ENCODE data around the gene TECPR2.

TECPR2 gene

GRCh38 chr14:102359341-102359740, 3.4 kb upstream of the TECPR2 start:
- no peak overlapping the region for H2AFZ ChIP-seq
- H3K27me3 ChIP-seq (ENCODE audit: control insufficient read depth, insufficient read depth, low read length), result no peaks in the 10 kb centered on the region
- H3K79me2 ChIP-seq, result peaks cover 34% of the 10 kb centered on the region
- no peak overlapping the region for H3K9ac ChIP-seq
- TF ChIP-seq CTCF (IDR thresholded peaks at IDR 0.05), result no peak
- no peak overlapping the region for H3K27ac ChIP-seq
- H3K36me3 ChIP-seq (ENCODE audit: control insufficient read depth, insufficient read depth, low read length), result no peaks in the 10 kb centered on the region
- no peaks in the 10 kb centered on the region for H3K9me3 ChIP-seq (ENCODE audit: control insufficient read depth, low read length)
- H3K4me1 ChIP-seq, result peaks cover 14% of the 10 kb centered on the region
- H3K4me2 ChIP-seq (ENCODE audit: low read length), result no peak overlapping the region
- no peak overlapping the region for H3K4me3 ChIP-seq (ENCODE audit: low read depth, low read length)

- no peak overlapping the region for H3K27ac ChIP-seq
- H3K4me3 ChIP-seq (ENCODE audit: low read depth, low read length), result no peak overlapping the region
- no peak for TF ChIP-seq CTCF (IDR thresholded peaks at IDR 0.05)
- H3K4me1 ChIP-seq, result peaks cover 14% of the 10 kb centered on the region
- H3K4me2 ChIP-seq (ENCODE audit: low read length), result no peak overlapping the region
- H3K27me3 ChIP-seq (ENCODE audit: control insufficient read depth, insufficient read depth, low read length), result no peaks in the 10 kb centered on the region
- H3K9ac ChIP-seq, result no peak overlapping the region
- H2AFZ ChIP-seq, result no peak overlapping the region
- no peaks in the 10 kb centered on the region for H3K36me3 ChIP-seq (ENCODE audit: control insufficient read depth, insufficient read depth, low read length)
- H3K9me3 ChIP-seq (ENCODE audit: control insufficient read depth, low read length), result no peaks in the 10 kb centered on the region
- peaks cover 29% of the 10 kb centered on the region for H3K79me2 ChIP-seq
Measured at GRCh38 chr14:102360388-102360787, 2.4 kb upstream of the TECPR2 start.

- H3K4me3 ChIP-seq (ENCODE audit: low read depth, low read length), result peak overlapping the region; percentile 88
- peak overlapping the region; percentile 69 for H3K4me2 ChIP-seq (ENCODE audit: low read length)
- H3K27ac ChIP-seq, result peak overlapping the region; percentile 83
- no peak for TF ChIP-seq CTCF (IDR thresholded peaks at IDR 0.05)
- H3K9me3 ChIP-seq (ENCODE audit: control insufficient read depth, low read length), result no peaks in the 10 kb centered on the region
- peaks cover 14% of the 10 kb centered on the region for H3K4me1 ChIP-seq
- peak overlapping the region; percentile 98 for H2AFZ ChIP-seq
- no peak overlapping the region for H3K9ac ChIP-seq
- no peaks in the 10 kb centered on the region for H3K27me3 ChIP-seq (ENCODE audit: control insufficient read depth, insufficient read depth, low read length)
- no peaks in the 10 kb centered on the region for H3K36me3 ChIP-seq (ENCODE audit: control insufficient read depth, insufficient read depth, low read length)
- H3K79me2 ChIP-seq, result peaks cover 24% of the 10 kb centered on the region
Measured at GRCh38 chr14:102362084-102362483, 657 bp upstream of the TECPR2 start.

- no peak for TF ChIP-seq CTCF (IDR thresholded peaks at IDR 0.05)
- H3K9me3 ChIP-seq (ENCODE audit: control insufficient read depth, low read length), result no peaks in the 10 kb centered on the region
- H2AFZ ChIP-seq, result peak overlapping the region; percentile 98
- no peaks in the 10 kb centered on the region for H3K36me3 ChIP-seq (ENCODE audit: control insufficient read depth, insufficient read depth, low read length)
- peaks cover 28% of the 10 kb centered on the region for H3K79me2 ChIP-seq
- peaks cover 14% of the 10 kb centered on the region for H3K4me1 ChIP-seq
- H3K27me3 ChIP-seq (ENCODE audit: control insufficient read depth, insufficient read depth, low read length), result no peaks in the 10 kb centered on the region
- peak overlapping the region; percentile 55 for H3K9ac ChIP-seq
- H3K4me3 ChIP-seq (ENCODE audit: low read depth, low read length), result peak overlapping the region; percentile 88
- H3K27ac ChIP-seq, result peak overlapping the region; percentile 76
- H3K4me2 ChIP-seq (ENCODE audit: low read length), result peak overlapping the region; percentile 75
Measured at GRCh38 chr14:102363182-102363943, 622 bp downstream of the TECPR2 start.

DNA sequence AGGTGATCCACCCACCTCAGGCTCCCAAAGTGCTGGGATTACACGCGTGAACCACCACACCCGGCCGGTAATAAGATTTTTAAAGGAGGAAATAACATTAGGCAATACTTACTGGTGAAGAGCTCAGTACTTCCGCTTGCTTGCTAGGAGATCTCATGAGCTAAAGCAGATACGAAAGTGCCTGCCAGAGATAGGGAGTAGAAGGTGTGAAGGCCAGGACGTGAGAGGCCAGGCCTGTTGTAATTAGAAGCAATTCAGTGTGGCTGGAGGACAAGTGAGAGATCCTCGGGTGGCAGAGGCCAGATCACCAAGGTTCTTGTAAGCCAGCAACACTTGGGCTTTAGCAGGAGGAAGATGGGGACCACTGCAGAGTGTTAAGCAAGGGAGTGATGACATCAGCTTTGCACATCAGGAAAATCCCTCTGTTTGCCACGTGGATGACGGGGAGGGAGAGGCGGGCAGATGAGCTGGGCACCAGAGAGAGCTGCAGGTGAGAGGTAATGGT, 7.6 kb downstream of the TECPR2 start:
- no peak for TF ChIP-seq CTCF (IDR thresholded peaks at IDR 0.05)
- H3K27ac ChIP-seq, result no peak overlapping the region
- H3K36me3 ChIP-seq (ENCODE audit: control insufficient read depth, insufficient read depth, low read length), result no peaks in the 10 kb centered on the region
- no peak overlapping the region for H2AFZ ChIP-seq
- H3K4me1 ChIP-seq, result peaks cover 3% of the 10 kb centered on the region
- H3K79me2 ChIP-seq, result peaks cover 15% of the 10 kb centered on the region
- H3K4me3 ChIP-seq (ENCODE audit: low read depth, low read length), result no peak overlapping the region
- no peak overlapping the region for H3K4me2 ChIP-seq (ENCODE audit: low read length)
- H3K27me3 ChIP-seq (ENCODE audit: control insufficient read depth, insufficient read depth, low read length), result no peaks in the 10 kb centered on the region
- no peaks in the 10 kb centered on the region for H3K9me3 ChIP-seq (ENCODE audit: control insufficient read depth, low read length)
- H3K9ac ChIP-seq, result no peak overlapping the region
